ENCODE data around the gene MACROD2. TPM values are rescaled to one million over a fixed set of nuclear protein-coding genes. Genes with fewer than 3 reads are reported as not detected.
"Not testable (repeated sequence)": the region's sequence is repeated elsewhere in the genome, so short reads cannot be mapped to it uniquely, and the experiment has no call there.

MACROD2 gene
- total RNA-seq, 1 donor from 2014 or later, result 17.6 TPM

DNA sequence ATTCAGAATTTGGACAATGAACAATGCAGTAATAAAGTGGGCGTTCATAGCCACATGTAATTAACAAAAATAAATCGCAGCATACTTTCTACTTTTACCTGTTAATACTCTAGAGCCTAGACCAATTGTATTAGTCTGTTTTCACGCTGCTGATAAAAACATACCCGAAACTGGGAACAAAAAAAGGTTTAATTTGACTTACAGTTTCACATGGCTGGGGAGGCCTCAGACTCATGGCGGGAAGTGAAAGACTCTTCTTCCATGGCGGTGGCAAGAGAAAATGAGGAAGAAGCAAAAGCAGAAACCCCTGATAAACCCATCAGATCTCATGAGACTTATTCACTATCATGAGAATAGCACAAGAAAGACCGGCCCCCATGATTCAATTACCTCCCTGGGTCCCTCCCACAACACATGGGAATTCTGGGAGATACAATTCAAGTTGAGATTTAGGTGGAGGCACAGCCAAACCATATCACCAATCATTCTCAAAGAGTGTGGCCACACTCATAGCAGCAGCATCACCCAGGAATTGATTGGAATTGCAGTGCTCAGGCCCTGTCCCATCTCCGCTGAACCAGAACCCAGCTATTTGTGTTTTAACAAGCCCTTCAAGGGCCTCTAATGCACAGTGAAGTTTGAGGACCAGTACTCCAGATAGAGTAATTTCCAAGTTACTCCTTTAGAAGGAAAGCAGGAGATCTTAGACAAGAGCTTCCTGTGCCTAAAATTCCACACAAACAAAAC lies 1927.9 kb downstream of the MACROD2 start:
- DNase-seq, result no peak

DNA sequence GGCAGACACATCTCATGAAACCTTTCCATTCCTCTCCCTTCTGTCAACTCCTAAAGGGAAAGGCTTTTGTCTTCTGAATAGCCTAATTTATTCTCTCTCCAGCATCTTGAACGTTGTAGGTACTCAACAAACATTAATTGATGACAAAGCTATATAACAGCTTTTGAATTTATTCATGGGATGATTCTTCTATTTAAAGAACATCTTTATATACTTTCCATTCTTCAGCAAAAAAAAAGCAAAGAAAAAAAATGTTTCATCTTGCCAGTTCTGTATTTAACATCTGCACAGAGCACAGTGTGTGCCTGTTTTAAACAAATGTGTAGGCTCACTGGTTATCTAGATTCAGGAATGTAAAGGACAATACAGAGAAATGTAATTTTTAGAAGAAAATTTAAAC lies 1929.2 kb downstream of the MACROD2 start:
- no peak for DNase-seq

DNA sequence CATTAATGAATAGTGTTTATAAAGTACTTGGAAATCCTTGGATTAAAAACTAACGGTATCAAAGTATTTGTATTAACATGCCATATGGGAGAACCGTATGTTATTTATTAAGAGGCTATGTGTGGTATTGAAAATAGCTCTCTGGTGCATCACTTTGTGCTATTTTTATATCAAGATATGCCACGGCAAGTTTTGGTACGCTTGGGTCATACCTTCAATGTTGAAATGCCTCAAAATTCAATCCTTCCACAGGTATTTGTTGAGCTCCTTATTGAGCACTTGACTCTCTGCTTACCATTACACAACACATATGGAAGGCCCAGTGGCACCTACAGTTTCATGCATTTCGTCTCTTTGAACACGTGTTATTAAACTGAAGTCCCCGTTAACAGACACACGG lies 1930.1 kb downstream of the MACROD2 start:
- no peak for DNase-seq

DNA sequence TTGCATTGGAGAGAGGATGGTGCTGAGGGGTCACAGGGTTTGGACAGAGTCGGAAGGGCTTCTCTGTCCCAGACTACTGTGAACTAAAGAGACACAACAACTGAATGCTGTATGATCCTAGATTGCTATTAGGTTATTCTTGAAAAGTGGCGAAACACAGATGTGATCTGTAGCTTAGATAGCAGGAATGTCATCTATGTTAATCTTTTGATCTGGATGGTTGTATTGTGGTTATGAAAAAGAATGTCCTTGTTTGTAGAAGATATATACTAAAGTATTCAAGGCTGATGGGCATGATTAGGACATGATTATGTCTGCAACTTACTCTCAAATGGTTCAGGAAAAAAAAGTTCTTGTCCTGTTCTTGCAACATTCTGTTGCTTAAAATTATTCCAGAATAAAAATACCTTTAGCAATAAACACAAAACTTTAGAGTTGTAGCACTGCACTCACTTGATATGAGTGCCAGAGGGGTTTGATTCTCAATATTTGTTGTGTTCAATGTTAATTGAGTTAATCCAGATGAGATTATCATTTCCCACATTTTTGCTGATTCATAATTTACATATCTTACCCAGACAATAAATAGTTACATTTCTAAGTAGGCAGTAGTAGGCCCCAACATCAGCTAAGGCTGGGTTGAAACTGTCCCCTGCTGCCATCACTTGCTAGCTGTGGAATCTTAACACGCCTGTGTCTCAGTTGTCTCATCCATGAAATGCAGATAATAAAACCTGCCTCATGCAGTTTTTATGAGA lies 1932.8 kb downstream of the MACROD2 start:
- no peak for DNase-seq

DNA sequence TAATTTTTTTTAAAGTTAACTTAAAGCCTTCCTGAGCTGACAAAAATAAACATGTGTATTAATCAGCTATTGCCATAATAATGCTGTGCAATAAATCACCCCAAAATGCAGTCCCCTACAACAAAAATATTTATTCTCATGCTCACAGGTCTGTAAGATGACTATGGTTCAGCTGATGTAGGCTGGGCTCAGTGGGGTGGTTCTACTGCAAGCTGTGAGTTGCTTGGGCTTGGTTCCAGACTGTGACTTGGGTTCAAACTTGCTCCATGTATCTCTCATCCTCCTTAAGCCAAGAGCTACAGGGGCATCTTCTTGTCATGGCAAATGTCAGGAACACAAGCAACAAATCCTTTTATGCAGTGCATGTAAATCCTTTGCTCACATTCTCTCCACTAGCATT lies 1933.6 kb downstream of the MACROD2 start:
- no peak for DNase-seq

DNA sequence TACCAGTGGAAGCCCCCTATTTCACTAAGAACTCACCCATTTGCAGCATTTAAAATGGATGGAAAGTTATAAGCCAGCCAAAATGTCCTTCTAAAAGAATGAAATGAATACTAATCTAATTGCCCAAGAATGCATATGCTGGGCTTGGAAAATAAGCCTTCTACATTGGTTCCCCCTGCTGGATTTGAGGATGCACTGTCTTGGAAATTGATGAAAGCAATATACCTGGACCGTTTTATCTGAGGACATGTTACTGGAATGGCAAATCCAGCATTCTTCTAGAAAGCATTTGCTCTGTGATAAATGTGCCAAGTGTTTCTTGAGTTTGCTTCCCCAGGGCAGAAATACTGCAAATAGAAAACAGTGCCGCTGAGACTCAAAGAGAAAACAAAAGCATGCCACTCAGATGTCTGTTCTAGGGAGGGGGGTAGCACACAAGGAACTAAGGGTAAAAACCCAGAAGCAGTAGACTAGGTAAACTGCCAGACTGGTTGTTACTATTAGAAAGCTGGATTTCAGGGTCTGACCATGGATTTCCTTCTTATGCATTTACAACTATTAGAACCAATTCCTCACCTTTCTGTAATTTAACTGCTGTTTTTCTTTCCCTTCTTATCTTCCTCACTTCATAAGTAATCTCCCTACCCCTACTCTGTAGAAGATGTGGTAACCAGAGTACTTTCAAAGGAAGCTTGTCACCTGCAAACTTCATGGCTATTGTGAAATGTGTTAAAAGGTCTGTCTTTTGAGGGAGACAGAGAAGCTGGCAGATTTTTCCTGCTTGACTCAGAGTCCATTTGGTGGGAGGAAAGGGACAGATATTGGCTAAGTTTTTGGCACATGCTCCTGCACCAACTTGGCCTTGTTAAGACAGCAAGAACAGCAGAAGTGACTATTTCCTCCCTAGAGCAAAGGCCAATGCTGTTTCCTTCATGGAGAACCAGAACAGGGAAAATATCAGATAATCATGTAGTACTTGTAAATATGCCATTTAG lies 1935.3 kb downstream of the MACROD2 start:
- DNase-seq, result peak; percentile 37

DNA sequence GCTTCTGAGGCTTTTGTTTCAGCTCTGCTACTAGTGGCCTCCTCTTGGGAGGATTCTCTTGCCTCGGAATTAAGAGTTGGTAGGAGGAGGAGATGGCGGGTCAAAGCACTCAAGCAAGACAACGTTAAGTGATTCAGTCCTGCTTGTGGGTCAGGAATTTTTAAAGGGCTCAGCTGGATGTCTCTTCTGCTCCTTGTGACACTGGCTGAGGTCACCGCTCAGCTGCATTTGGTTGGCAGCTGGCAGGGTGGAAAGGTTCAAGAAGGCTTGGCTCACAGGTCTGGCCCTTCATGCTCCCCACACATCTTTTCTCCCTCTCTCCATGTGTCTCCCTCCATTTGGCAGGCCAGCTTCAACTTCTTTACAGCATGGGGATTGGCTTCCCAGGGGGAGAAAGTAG lies 1936.6 kb downstream of the MACROD2 start:
- DNase-seq, result no peak

DNA sequence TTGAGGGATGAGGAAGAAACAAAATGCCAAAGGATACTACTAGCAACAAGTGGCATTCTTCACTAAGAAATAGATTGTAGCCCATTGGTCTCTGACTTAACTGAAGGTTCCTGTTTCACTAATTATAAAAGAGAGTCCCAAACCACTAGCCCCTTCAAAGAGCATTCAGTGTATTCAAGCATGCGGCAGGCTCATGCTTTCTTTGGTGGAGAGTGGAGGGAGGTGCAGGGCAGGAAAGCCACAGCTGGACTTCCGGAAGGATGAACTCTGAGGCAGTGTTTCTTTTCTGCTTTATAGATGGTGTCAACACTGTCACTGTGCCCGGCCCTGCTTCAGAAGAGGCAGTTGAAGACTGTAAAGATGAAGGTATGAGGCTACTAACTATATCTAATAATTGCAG lies 1941.9 kb downstream of the MACROD2 start:
- no peak for DNase-seq

DNA sequence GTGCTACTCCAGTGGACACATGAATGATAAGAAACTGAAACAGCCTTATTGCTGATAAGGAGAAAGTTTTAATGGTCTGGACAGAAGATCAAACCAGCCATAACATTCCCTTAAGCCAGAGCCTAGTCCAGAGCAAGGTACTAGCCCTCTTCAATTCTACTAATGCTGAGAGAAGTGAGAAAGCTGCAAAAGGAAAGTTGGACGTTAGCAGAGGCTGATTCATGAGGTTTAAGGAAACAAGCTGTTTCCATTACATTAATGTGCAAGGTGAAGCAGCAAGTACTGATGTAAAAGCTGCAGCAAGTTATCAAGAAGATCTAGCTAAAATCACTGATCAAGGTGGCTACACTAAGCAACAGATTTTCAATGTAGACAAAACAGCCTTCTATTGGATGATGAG lies 1943.5 kb downstream of the MACROD2 start:
- DNase-seq, result no peak

DNA sequence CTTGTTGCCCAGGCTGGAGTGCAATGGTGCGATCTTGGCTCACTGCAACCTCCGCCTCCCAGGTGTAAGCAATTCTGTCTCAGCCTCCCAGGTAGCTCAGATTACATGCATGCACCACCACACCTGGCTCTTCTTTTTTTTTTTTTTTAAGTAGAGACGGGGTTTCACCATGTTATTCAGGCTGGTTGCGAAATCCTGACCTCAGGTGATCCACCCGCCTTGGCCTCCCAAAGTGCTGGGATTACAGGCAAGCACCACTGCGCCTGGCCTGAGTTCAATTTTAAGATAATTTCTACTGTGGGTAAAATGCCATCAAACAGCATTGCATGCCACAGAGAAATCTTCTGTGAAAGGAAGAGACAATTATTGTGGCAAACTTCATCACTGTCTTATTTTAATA lies 1944.8 kb downstream of the MACROD2 start:
- no peak for DNase-seq

DNA sequence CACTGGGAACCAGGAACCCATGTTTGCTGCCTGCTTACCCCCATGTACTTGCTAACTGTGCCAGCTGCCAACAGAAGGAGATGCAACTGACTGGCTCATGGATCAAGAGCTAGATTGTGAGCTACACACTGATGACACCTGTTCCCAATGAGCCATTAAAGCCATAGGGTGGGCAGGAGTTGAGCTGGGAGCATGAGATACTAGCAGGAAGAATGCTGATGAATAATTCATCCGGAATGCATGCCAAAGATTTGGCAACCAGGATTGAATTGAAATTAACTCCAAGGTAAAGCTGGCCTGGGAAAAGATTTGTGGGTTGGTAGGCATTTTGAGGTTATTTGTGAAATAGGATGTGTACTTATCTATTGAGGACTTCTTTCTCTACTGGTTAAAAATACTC lies 1946.8 kb downstream of the MACROD2 start:
- DNase-seq, result no peak

DNA sequence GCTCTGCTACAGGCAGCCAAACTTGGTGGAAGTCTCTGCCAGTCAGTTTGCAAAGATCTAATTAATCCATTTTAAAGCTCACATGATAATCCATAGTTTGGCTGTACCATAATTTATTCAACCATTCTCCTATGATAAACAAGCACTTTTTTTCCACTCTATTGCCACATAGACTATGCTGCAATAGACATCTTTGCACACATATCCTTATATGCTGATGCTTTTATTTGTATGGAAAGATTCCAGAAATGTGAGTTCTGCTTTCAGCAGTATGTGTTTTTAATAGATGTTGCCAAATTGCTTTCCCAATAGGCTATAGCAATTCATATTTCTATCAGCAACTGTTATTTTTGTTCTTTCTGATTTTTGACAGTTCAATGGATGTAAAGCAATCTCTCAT lies 1950.0 kb downstream of the MACROD2 start:
- no peak for DNase-seq

DNA sequence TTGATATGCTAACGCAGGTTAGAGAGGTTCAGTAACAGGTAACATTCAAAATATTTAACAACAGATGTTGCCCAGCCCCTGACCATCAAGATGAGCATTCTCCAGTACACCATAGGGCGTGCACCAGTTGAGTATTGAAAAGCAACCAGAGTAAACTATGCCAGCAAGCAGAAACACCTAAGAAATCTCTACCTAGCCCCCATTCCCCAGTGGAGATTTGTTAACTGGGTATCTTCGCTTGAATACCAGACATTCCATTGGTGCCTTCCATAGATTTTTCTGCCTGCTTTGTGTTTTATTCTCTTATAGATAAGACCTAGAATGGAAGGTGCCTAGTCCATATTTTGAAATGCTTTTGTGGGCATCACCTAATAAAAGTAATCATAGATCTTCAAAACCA lies 1954.1 kb downstream of the MACROD2 start:
- DNase-seq, result no peak

DNA sequence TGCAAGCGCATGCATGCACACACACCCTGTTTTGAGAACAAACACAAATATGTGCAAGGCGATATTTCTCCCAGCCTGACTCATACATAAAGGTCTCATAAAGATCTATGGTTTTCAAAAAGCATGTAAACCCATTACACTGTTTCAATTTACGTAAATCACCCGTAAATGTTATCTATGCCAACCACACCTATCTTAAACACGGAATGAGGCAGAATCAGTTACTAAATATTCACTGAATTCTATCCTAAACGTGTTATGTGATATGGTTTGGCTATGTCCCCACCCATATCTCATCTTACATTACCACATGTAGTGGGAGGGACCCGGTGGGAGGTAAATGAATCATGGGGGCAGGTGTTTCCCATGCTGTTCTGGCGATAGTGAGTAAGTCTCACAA lies 1956.3 kb downstream of the MACROD2 start:
- DNase-seq, result no peak

DNA sequence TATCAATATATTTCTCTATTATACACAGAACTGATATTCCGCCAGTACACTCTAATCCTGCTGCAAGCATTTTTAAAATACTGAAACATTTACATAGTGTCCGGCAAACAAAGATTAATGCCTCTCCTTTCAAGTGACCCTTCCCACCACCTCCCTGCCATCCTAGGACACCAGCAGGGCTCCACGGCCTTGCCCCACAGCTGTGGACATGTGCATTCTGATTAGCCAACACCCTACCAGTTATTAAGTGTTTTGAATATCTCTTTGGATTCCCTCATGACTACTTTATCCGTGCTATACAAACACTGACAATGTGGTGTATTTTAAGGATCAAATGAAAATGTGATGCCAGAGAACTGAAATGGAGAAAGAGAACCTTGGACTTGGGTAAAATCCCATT lies 1962.8 kb downstream of the MACROD2 start:
- no peak for DNase-seq

DNA sequence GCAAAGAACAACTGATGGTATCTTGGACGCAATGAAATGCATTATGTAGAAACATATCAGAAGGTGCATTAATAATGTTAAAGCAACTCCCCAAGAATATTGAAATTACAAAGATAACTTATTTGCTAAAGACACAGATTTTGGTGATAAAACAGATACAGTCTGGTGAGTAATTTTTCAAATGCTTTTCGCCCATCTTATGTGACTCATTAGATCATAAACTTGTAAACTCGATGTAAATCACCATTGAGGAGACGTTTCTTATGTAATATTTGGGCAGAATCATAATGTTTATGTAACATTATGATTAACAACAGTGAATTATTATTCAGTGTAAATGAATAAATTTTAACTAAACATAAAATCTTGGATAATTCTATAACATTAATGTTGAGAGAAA lies 1969.8 kb downstream of the MACROD2 start:
- DNase-seq, result no peak

DNA sequence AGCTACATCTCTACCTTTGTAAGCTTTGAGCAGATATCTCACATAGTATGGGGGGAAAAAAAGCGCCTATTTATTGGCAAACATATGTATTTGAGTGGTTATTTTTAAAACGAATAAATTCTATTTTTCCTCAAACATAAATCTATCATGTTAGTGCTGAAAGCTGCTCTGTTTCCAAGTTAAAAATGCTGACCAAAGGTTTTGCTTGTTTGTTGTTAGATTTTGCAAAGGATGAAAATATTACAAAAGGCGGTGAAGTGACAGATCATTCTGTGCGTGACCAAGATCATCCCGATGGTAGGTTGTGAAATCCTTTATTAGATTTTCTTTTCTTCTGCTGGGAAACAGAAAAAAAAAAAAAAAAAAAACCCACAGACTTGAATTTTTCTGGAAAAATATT lies 1972.0 kb downstream of the MACROD2 start:
- no peak for DNase-seq

DNA sequence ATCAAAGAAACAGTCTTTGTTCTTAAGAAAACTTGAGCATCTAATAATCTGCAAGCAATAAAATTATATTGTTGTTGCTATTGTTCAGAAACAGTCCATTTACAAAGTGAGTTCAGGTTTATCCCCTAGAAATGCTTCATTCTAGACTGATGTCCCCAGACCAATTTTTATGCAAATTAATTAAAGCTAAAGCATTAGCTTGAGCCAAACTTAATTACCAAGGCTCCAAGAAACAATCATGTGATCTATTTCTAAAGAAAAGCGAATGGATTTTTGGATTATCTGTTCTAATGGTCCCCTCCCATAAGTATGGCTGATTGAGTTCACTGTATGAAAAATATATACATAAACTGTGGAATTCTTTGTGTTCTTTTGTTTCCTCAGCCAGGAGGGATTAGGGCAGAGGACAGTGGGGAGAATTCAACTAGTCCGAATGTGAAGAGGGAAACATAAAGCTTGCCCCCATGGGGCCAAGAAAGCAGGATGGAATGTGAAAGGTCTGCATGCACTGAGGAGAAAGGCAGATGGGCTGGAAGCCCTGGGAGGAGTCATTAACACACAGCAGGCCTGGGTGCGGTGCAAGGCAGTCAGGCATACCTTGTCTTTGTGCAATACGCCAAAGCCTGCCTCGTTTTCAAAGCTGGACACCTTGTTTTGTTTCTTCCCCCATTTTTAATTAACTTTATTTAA lies 1980.9 kb downstream of the MACROD2 start:
- no peak for DNase-seq

DNA sequence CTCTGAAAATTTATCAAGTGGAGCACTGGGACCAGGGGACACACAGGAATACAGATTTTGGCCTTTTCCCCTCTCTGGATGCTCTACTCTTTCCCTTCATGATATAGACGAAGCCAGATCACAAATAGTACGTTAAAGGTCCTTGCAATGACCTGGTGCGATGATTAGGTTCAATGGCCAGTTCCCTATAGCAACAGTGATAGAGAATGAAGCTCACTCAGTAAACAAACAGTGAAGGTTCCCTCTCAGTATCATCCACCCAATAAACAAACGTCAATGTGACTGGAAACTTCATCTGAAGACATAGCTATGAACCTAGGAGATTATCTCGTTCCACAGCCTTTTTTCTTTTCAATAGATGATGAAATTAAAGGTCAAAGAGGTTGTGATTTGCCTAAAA lies 1981.7 kb downstream of the MACROD2 start:
- no peak for DNase-seq

DNA sequence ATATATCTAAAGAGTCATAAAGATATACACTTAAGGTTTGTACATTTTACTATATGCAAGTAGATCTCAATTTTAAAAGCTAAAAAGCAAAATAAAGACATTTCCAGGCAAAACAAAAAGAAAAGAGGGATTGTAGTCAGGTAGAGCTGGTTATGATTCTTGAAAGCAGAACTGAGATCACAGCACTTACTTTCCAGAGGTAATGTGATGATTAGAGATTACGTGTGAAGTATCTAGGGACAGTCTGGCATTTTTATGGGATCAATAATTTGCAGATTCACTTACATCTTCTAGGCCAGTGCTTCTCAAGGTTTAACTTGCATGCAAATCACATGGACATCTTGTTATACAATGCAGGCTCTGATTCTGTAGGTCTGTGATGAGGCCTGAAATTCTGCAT lies 1982.4 kb downstream of the MACROD2 start:
- no peak for DNase-seq

DNA sequence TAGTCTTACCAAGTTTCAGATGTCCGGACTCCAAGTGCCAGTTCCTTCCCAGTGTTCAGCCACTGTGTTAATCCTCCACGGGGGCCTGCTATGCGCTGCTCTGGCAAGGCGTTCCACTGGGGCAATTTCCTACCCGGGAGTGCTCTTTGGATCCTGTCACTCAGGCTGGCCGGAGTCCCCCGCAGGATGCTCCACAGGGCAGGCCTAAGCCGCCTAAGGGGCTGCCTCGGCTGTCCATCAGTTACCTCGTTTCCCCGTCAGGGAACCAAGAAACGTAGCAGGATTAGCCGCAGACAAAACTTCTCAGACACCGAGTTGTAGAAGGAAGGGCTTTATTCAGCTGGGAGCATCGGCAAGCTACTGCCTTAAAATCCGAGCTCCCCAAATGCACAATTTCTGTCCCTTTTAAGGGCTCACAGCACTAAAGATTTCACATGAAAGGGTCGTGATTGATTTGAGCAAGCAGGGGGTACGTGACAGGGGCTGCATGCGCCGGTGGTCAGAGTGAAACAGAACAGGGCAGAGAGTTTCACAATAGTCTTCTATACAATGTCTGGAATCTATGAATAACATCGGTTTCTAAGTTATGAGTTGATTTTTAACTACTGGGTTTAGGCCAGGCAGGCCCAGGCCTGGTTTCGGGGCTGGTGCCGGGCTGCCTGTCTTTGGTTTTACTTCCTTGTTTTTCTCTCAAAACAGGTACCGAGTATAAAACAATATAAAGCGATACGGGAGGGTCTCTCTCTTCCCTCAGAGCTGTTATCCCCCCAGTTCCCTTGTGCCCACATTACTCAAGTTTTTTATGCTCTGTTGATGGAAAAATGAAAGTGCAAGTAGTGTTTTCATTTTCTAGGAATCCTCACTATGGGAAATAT lies 1990.4 kb downstream of the MACROD2 start:
- DNase-seq, result not testable (repeated sequence)
